GM19438 (cell line): ENCODE results near the gene KIF11.

Experiments used
- ATAC-seq: cut with Tn5 transposase; IDR thresholded peaks from one replicate; pipeline ENCODE4 v1.9.1; 2021; ENCODE audit warnings: low read depth; ENCODE audit not compliant: unreplicated experiment

The KIF11 gene

DNA sequence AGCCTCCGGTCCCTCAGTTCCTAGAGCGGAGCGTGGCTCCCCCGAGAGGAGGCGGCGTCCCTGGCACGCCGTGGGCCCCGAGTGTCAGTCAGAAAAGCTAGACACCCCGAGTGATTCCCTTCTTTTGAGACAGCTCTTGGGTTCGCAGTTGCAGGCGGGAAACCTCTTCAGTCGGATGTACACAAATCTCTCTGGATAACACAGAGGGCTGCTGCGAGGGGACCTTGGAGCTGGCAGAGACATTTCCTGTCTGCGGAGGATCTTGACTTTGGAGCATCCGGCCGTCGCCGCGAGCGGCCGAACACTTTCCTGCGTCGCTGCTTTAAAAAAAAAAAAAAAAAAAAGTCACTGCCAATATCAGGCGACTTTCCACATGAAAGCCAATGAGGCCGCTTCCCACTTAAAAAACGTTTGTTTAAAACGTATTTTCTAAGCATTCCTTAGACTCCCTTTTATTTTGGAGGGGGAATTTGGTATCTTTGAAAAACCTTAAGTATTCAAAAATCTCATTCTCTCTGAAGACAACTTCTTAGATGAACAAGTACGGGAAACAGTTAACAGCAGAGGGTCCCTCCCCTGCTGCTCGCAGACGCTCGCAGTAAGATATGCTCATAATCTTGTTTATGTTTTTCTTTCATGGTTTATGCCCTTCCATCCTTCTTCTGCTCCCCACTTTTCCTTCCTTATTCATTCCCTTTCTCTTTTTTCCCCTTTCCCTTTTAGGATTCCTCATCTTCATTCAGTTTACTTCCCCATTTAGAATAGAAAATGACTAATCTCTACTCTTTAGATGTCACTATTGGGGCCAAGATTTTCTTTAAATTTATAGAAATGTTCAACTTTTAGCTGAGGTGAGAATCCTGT, 106.8 kb downstream of the KIF11 start:
- no peak for ATAC-seq

DNA sequence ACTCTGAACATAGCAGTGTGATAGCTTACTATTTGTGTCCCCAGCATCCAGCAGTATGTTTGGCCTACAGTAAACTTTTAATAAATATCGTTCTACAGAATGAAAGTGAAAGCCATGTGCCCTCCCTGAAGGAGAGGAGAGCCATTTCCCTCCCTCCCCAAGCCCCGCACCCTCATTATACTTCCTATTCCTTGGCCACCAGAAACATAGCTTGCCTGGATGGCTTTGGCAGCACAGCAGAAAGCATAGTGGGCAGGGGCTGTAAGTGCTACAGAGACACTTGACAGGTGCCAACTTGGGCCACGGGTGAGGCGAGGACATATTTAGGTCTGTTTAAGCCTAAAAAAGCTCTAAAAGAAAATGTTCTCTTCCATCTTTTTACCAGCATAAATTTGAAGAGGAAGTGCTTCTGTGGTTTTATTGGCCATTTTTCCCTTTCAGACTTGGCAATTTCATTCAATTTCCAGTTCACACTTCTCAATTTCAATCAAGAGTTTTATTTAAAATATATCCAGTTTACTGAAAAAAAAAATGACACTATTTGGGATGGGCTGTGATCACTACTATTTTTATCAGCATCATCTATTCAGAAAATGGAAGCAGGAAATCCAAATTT, 109.5 kb downstream of the KIF11 start:
- ATAC-seq: no peak
